Astrocyte (in vitro differentiated cells and primary cell): ENCODE results near the gene SUMF1. TPM values are rescaled to one million over a fixed set of nuclear protein-coding genes. Genes with fewer than 3 reads are reported as not detected.
A peak's percentile ranks its signal among the peaks of the same experiment; 100 is the strongest.

Experiments
- DNase-seq: peaks from one replicate; pipeline ENCODE4 v3.0.0-alpha.2; 2010; ENCODE audit warnings: low read depth
- FAIRE-seq: peaks from 2 replicates; lab custom pipeline; 2011; peaks lifted over from hg19 to GRCh38; lab: Jason Lieb, UNC
- H2AFZ ChIP-seq: 2 replicates; pipeline ENCODE4 v1.6.0; 2012; ENCODE audit warnings: low read depth, low read length, inconsistent platforms
- H3K27ac ChIP-seq: 2 replicates; pipeline ENCODE4 v1.5.1; 2011; ENCODE audit warnings: low read depth, low read length, inconsistent platforms
- H3K27me3 ChIP-seq: 2 replicates; pipeline ENCODE4 v1.6.0; 2011; ENCODE audit warnings: low read length, inconsistent platforms; ENCODE audit not compliant: insufficient read depth
- H3K36me3 ChIP-seq: 2 replicates; pipeline ENCODE4 v1.5.1; 2011; ENCODE audit warnings: low read length, inconsistent platforms; ENCODE audit not compliant: insufficient read depth
- H3K4me1 ChIP-seq: 2 replicates; pipeline ENCODE4 v1.5.1; 2011; ENCODE audit warnings: low read length, inconsistent platforms; ENCODE audit not compliant: insufficient read depth
- H3K4me2 ChIP-seq: 2 replicates; pipeline ENCODE4 v1.6.0; 2012; ENCODE audit warnings: low read length, inconsistent platforms
- H3K4me3 ChIP-seq: 2 replicates; pipeline ENCODE4 v1.5.1; 2011; ENCODE audit warnings: low read depth, mild to moderate bottlenecking, low read length, inconsistent platforms; ENCODE audit not compliant: insufficient read depth
- H3K79me2 ChIP-seq: 2 replicates; pipeline ENCODE4 v1.6.0; 2012; ENCODE audit warnings: mild to moderate bottlenecking, low read length, inconsistent platforms; ENCODE audit not compliant: insufficient read depth
- H3K9ac ChIP-seq: 2 replicates; pipeline ENCODE4 v1.6.0; 2012; ENCODE audit warnings: mild to moderate bottlenecking, low read length, inconsistent platforms
- H3K9me3 ChIP-seq: 2 replicates; pipeline ENCODE4 v1.5.1; 2012; ENCODE audit warnings: low read depth, mild to moderate bottlenecking, low read length, inconsistent platforms; ENCODE audit not compliant: insufficient read depth
- H4K20me1 ChIP-seq: 2 replicates; pipeline ENCODE4 v1.6.0; 2012; ENCODE audit warnings: low read length, inconsistent platforms; ENCODE audit not compliant: insufficient read depth
- H3K27ac Mint-ChIP-seq: one replicate; pipeline ENCODE4 v1.8.0; 2021; ENCODE audit warnings: mild to moderate bottlenecking, mixed read lengths; ENCODE audit not compliant: unreplicated experiment
- H3K27me3 Mint-ChIP-seq: one replicate; pipeline ENCODE4 v1.8.0; 2021; ENCODE audit warnings: low read depth, mixed read lengths; ENCODE audit not compliant: unreplicated experiment
- H3K36me3 Mint-ChIP-seq: one replicate; pipeline ENCODE4 v1.8.0; 2021; ENCODE audit warnings: low read depth, mixed read lengths; ENCODE audit not compliant: unreplicated experiment
- H3K4me1 Mint-ChIP-seq: one replicate; pipeline ENCODE4 v1.8.0; 2021; ENCODE audit warnings: low read depth, mixed read lengths; ENCODE audit not compliant: unreplicated experiment
- H3K4me3 Mint-ChIP-seq: one replicate; pipeline ENCODE4 v1.8.0; 2021; ENCODE audit warnings: mild to moderate bottlenecking, moderate library complexity, mixed read lengths; ENCODE audit not compliant: unreplicated experiment
- H3K9me3 Mint-ChIP-seq: one replicate; pipeline ENCODE4 v1.8.0; 2021; ENCODE audit warnings: mild to moderate bottlenecking, mixed read lengths; ENCODE audit not compliant: unreplicated experiment
- CTCF ChIP-seq: IDR thresholded peaks from 2 replicates; pipeline ENCODE4 v1.5.1; 2011; ENCODE audit warnings: low read depth, mild to moderate bottlenecking, inconsistent platforms, low read length, moderate library complexity; ENCODE audit not compliant: insufficient read depth
- EZH2 ChIP-seq: IDR thresholded peaks from 2 replicates; pipeline ENCODE4 v1.6.1; 2012; ENCODE audit warnings: mild to moderate bottlenecking, low read length, inconsistent platforms; ENCODE audit not compliant: insufficient read depth
- total RNA-seq: library from RNA; stranded (reverse); gene quantifications from 2 replicates; pipeline ENCODE4 v1.2.1, GENCODE V29; 2021

SUMF1 gene
- total RNA-seq, 1 donor from 2014 or later: 17.4 TPM

GRCh38 chr3:4350789-4351163, 116.3 kb downstream of the SUMF1 start:
- H3K4me3 ChIP-seq: peak overlapping the region; percentile 41
- no peaks in the 10 kb centered on the region for H3K27me3 ChIP-seq
- H3K9me3 ChIP-seq: no peaks in the 10 kb centered on the region
- FAIRE-seq: no peak
- no peak for TF ChIP-seq EZH2
- peak; percentile 79 for TF ChIP-seq CTCF
- H3K79me2 ChIP-seq: no peaks in the 10 kb centered on the region
- Mint-ChIP-seq H3K36me3 (no peaks in the 10 kb centered on the region), H3K27ac (no peak overlapping the region), H3K27me3 (no peaks in the 10 kb centered on the region), H3K4me1 (peaks cover 7% of the 10 kb centered on the region), H3K4me3 (no peak overlapping the region), H3K9me3 (peaks cover 2% of the 10 kb centered on the region)
- H3K27ac ChIP-seq: peak overlapping the region; percentile 70
- peak; percentile 55 for DNase-seq
- H3K36me3 ChIP-seq: no peaks in the 10 kb centered on the region
- H2AFZ ChIP-seq: peak overlapping the region; percentile 45
- peak overlapping the region; percentile 73 for H3K9ac ChIP-seq
- no peaks in the 10 kb centered on the region for H4K20me1 ChIP-seq
- H3K4me2 ChIP-seq: peak overlapping the region; percentile 75
- peaks cover 8% of the 10 kb centered on the region for H3K4me1 ChIP-seq

- Mint-ChIP-seq H3K27me3 (no peaks in the 10 kb centered on the region), H3K4me1 (peaks cover 11% of the 10 kb centered on the region), H3K36me3 (peaks cover 2% of the 10 kb centered on the region), H3K9me3 (peaks cover 6% of the 10 kb centered on the region), H3K27ac (peak overlapping the region; percentile 6), H3K4me3 (no peak overlapping the region)
- no peaks in the 10 kb centered on the region for H3K27me3 ChIP-seq
- no peaks in the 10 kb centered on the region for H3K9me3 ChIP-seq
- no peaks in the 10 kb centered on the region for H3K36me3 ChIP-seq
- H3K27ac ChIP-seq: peak overlapping the region; percentile 22
- TF ChIP-seq EZH2 (no peak), CTCF (no peak)
- H3K9ac ChIP-seq: no peak overlapping the region
- no peaks in the 10 kb centered on the region for H3K79me2 ChIP-seq
- peaks cover 5% of the 10 kb centered on the region for H3K4me1 ChIP-seq
- H3K4me2 ChIP-seq: no peak overlapping the region
- no peak overlapping the region for H2AFZ ChIP-seq
- peak; percentile 43 for FAIRE-seq
- no peak overlapping the region for H3K4me3 ChIP-seq
- H4K20me1 ChIP-seq: no peaks in the 10 kb centered on the region
- DNase-seq: peak; percentile 90
These were observed 123.8 kb downstream of the SUMF1 start for GRCh38 chr3:4343258-4343657.

- Mint-ChIP-seq H3K36me3 (peaks cover 2% of the 10 kb centered on the region), H3K4me1 (peaks cover 11% of the 10 kb centered on the region), H3K4me3 (no peak overlapping the region), H3K27me3 (no peaks in the 10 kb centered on the region), H3K9me3 (peaks cover 4% of the 10 kb centered on the region), H3K27ac (no peak overlapping the region)
- no peaks in the 10 kb centered on the region for H3K79me2 ChIP-seq
- no peak overlapping the region for H3K27ac ChIP-seq
- H3K4me3 ChIP-seq: no peak overlapping the region
- TF ChIP-seq EZH2 (no peak), CTCF (no peak)
- H3K4me1 ChIP-seq: peaks cover 5% of the 10 kb centered on the region
- H3K27me3 ChIP-seq: no peaks in the 10 kb centered on the region
- H3K4me2 ChIP-seq: no peak overlapping the region
- H3K9me3 ChIP-seq: no peaks in the 10 kb centered on the region
- no peaks in the 10 kb centered on the region for H3K36me3 ChIP-seq
- DNase-seq (no peak), FAIRE-seq (no peak)
- H3K9ac ChIP-seq: no peak overlapping the region
- H4K20me1 ChIP-seq: no peaks in the 10 kb centered on the region
- no peak overlapping the region for H2AFZ ChIP-seq
These were observed 125.8 kb downstream of the SUMF1 start for GRCh38 chr3:4341336-4341675.
